Adrenal gland (tissue), 5 donors: ENCODE results near the gene GNAI3.

Experiments used
- CTCF ChIP-seq, 6 experiments: fragments of 450-650 bp in 4 of 6; fragments of 200-600 bp in 2 of 6; sonication (generic) in 1 of 6; IDR thresholded peaks; 1 replicate in 5 of 6; 2 replicates in 1 of 6; pipeline versions ENCODE4 v1.5.1 to v1.8.0; 2016 to 2021; ENCODE audit warnings: antibody characterized with exemption in 6 of 6, mild to moderate bottlenecking in 2 of 6, moderate library complexity in 1 of 6
- POLR2A ChIP-seq, 2 donors: fragments of 450-650 bp; IDR thresholded peaks; one replicate each; pipeline ENCODE4 v1.6.1; 2017; ENCODE audit warnings: antibody characterized with exemption in 2 of 2, mild to moderate bottlenecking in 2 of 2, moderate library complexity in 1 of 2
- donor health status: DM: no; HTN: no; CAD: no.

- TF ChIP-seq CTCF (IDR thresholded peaks at IDR 0.05) (no peak), POLR2A (IDR thresholded peaks at IDR 0.05) (no peak)
Observed at GRCh38 chr1:109522026-109522425, 26.4 kb upstream of the GNAI3 start.
